Eye (tissue), 1 donor: ENCODE results near the gene TCERG1L.

Experiments
- DNase-seq: peaks from one replicate; pipeline ENCODE4 v3.0.0-alpha.2; 2015

The TCERG1L gene

DNA sequence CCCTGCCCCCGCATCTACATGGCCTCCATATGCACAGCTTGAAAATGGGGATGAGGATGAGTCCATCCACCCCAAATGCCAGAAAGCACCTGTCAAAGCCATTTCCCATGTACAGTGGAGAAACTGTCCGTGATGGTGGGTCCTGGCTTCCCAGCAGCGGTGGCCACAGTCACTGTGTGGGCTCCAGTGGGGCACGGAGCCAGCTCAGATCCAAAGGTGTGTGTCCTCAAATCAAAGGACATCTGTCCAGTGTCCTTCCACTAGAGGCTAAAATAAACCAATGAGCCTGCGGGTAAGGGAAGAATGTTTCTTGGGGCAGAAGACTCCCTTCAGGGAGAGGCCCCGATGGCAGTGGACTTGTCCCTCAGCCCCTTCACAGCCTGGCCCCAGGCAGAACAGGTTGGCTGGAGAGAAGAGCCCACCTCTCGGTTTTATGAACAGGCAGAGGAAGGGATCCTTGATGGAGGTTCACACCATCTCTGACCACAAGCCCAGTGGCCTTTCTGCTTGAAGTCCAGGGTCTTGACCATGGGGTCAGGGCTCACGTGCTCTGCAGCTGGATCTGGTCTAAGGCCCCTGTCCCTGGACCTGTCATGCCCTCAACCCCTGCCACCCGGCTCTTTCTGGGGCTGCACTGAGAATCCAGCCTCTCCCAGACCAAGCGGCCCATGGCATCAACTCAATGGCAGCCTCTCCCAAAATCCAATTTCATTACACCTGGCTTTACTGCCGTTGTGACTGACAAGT lies 106.9 kb downstream of the TCERG1L start:
- no peak for DNase-seq

DNA sequence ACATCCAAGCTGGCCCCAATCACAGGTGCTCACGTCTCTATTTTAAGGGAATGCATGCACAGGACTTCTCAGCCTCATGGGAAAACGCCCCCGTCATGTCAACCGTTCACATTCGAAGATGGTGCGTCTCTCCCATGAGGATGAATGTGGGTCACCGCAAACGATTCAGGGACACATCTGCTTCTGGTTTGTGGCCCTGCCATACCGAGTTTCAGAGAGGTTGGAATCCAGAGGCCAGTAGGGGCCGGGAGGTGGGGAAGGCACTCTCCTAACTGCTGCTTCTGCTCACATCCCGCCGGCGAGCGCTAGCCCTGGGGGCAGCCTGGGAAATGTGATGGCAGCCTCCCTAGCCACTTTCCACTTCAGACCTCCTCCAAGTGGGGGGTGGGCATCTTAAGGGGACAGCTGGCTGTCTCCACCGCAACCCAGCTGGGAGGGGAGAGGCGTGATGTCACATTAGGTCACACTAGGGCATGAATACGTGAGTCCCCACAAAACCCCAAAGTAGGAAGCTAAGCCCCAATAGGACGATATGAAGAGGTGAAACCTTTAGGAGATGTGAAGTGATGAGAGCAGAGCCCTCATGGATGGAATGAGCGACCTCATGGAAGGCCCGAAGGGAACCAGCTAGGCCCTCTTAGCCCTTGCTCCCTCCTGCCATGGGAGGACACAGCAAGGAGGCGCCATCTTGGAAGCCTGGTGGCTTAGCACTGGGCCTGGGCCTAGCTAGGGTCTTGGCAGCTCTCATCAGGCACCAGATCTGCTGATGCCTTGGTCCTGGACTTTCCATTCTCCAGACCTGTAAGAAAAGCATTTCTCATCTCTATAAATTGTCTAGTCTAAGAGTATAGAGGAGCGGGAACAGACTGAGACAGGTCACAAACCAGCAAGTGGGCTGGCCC lies 107.8 kb downstream of the TCERG1L start:
- no peak for DNase-seq

DNA sequence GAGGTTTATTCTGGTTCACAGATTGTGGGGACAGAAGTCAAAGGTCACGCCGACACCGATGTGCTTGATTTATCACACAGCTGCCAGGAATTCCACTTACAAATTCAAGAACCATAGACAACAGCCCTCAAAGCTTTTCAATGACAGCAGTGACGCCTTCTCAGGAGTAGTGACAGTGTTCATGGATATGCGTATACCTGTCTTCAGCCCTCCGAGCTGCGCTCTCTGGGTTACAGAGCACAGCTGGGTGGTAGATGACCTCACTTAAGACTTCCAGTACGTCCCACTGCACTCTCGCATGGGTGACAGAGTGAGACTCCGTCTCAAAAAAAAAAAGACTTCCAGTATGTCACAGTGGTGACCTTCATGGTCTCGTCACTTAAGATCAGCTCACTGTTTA lies 108.5 kb downstream of the TCERG1L start:
- no peak for DNase-seq

DNA sequence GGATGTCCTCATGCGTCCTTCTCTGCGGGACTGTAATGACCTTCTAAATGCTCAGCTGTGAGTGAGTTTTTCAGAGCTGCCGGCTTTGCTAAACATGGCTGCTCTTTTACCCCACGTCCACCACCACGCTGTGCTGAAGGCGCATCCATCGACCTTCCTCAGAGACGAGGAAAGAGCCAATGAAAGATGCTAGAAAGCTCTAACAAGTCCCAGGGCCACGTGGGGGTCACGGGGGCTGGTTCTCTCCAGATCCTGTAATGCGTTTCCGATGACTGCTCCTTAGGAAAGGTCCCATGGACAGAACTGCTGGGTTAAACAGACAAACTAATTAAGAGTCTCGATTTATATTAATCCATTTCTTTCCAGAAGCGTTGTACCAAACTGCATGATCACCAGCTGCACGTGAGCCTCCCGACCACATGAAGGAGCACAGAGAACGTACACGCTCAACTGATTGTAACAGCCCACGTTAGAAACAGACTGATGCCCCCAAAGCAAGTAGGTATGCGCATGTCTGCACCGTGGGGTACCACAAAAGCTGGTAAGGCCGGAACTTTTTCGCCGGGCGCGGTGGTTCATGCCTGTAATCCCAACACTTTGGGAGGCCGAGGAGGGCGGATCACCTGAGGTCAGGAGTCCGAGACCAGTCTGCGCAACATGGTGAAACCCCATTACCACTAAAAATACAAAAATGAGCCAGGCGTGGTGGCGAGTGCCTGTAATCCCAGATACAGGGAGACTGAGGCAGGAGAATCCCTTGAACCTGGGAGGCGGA lies 109.6 kb downstream of the TCERG1L start:
- no peak for DNase-seq

DNA sequence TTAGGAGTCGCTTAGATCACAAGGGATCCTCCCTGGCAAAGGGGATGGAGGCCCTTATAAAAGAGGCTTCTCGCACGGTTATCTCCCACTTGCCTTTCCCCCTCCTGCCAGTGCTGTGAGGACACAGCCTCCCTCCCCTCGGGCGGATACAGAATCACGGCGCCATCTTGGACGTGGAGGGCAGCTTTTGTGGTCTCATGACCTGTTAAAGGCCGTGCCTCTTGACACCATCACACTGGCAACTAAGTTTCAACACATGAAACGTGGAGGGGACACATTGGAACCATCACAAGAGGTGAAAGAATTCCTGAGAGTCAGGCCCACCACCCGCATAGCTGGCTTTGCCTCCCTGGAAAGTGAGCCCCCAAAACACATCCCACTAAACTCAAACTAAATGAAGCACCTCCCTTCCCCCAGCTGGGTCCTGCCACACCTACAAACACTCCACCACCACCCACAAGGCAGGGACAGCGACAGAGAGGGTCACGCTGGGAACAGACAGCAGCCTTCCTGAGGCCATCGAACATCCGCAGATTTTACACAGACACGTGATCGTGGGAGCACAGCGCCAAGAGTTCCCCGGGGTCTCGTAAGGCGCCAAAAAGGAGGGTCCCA lies 110.6 kb downstream of the TCERG1L start:
- no peak for DNase-seq

DNA sequence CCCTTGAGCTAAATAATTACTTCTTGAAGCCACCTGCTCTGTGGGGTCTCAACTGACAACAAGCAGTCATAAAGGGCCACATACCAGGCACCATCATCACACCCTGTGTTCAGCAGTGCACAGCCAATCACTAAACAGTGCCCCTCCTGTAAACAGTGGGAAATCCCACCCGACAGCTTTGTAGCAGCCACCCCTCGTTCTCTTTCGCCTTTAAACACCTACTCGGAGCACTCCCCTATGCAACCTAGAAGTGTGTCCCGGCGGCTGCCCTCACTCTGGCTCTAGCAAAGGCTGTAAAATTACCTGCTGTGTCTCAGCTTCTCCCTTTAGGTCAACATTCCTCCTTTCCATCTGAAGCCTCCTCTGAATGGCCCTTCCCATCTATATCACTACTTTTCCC lies 111.9 kb downstream of the TCERG1L start:
- DNase-seq: no peak

DNA sequence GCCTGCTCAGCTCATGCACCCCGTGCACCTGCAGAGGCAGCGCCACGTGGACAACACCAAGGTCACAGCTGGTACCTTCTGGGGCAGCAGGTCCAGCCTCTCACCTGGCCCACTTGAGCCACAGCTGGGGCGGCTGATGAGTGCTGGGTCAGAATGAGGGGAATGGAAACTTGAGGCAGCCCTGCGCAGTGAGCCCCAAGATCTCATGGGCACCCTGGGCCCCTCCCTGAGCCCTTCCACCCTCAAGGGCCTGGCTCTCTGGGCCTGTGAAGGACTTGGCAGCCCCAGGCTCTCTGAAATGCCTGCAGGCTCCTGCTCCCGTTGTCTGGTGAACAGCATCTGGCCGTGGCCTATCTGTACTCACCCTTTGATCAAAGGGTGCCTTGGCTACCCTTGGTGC lies 112.7 kb downstream of the TCERG1L start:
- DNase-seq: no peak

DNA sequence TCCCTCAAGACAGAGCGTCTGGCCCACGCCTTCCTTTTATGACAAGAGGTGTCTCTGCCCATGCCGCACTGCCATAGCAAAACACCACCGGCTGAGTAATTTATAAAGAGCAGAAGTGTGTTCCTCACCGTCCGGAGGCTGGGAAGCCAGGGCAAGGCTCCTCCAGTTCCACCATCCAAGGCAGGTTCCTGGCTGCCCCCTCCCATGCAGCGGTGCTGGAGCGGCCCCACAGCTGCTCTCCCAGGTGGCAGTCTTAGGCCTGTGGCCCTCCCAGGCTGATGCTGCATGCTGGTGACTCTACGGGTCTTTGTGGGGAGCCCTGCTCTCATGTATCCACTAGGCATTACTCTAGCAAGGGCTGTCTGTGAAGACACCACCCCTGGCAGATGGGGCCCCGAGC lies 113.1 kb downstream of the TCERG1L start:
- DNase-seq: no peak

DNA sequence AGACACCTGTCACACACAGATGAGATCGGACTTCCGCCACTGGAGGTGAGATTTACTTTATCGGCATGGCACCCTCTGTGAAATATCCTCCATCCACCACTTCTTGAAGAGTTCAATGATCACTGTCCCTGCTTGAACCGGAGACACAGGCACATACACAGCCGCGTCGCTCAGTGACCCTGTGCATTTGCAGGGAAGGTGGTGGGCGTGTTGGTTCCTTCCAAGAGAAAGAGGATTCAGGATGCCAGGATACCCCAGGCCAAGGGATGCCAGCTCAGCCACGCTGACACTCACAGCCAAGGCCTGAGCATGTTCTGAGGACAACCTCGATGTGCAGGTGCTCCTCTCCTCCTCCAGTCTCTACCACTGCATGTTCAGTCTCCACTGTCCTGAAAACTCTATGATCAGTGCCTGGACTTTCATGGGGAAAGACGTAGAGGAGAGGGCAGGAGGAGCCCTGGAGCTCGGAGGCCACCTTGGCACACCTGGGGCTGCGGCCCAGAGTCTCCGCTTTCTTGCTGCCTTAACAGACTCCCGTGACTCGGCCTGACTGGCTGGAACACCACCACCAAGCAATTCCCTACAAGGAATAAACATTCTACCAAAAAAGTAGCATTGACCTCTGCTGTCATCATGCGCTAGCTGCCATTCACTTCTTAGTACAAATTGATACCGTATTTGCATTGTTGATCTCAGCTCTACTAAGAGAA lies 115.2 kb downstream of the TCERG1L start:
- DNase-seq: no peak

DNA sequence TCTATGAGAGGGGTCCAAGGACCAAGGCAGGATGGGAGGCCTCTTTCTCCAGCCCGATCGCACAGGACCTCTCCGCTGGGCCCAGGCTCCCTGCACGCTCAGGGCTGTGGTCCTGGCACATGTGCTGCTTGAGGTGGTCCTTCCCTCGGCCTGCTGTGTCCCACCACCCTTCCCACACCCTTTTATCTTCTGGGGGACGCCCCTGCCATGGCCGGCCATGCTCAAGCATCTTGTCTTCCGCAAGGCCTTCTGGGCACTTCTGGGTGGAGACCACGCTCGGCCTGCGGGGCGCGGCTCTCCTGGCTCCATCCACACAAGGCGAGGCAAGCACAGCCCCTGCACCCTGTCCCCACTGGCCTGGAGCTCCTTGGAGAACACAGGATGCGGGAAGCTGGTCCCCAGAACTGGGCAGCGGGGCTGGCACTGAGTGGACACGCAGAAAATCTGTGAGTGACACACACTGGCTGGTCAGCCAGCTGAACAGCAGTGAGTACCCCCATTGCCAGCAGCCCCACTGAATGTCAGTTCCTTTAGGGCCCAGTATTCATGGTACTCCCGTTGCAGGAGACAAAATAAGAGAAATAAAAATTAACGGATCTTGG lies 115.9 kb downstream of the TCERG1L start:
- no peak for DNase-seq

DNA sequence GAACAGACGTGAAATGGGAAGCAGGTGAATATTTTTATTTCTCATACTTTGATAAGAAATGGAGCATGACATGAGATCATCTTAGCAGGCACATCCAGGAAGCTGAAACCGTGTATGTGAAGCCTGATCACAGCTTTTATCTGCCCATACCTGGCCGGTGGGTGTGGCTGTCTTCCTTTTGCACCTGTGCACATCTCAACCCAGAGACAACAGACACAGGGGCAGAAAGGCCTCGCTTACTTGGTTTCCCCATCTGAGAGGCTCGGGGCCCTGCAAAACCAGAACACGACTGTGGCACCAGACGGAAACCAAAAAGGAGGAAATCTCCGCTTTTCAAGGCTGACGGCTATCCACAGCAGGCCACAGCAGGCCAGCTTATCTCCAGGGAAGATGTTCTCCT lies 116.4 kb downstream of the TCERG1L start:
- DNase-seq: no peak

DNA sequence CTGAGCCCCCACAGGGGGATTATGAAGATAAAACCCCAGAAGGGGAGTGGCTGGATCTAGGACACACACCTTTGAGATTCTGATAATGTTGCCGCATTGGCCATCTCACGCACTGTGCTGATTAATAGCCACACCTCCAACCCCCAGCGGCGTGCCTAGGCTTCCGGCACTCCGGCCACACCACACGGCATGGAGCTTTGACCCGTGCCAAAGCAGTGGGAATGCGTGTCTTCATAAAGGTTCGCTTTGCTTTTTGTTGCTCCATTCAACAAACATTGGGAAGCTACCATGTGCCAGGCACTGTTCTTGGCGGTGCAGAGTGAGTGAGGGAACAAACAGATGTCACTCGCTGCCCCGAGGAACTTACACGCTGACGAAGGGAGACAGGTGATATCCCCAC lies 117.6 kb downstream of the TCERG1L start:
- no peak for DNase-seq

DNA sequence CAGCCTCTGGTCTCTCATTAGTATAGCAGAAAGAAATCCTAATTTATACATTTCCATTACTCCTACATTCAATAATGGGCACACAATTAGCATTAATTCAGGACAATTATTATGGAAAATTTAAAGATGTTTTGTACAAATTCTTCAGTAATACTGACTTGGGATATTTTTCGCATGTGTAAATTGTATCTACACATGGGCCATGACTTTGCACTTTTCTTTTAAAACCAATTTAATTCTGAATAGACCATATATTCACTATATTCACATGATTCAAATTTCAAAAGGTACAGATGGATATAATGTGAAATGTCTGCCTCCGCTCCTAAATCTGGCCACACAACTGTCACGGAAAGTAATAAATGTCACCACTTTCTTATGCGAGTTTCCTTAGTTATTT lies 123.0 kb downstream of the TCERG1L start:
- no peak for DNase-seq

DNA sequence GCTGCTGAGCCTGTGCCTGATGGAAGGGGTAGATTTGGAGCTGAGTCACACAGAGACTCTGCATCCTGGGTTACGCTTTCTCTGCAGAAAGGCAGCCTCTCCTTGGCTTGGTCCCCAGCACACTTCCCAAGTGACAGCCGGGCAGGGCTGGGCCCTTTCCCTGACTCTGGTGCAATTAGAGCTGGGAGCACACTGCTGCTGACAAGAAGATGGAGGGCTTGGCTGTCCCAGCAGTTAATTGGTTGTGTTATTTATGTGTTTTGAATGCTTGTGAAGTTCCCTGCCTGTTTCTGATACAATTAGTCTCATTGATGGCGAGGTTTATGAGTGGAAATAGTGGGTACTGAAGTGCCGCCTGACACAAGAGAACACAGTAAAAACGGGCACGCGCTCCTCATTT lies 123.6 kb downstream of the TCERG1L start:
- DNase-seq: no peak

DNA sequence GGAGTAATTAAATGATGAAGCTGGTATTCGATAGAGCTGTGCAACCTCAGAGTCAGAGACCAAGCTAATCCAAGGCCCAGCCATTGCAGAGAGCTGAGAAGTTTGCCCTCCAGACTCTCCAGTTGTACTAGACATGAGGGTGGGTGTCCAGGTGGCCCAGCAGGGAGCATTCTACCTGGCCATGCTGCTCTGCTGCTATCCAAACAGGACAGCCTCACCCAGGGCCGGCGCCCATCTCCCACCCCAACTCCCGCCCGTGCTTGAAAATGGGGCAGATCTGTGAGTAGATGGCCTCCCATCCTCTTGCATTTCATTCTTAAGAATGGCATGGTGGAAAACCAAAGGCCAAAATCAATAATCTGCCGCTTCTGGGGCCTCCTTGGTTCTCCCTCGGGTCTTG lies 124.2 kb downstream of the TCERG1L start:
- DNase-seq: no peak

DNA sequence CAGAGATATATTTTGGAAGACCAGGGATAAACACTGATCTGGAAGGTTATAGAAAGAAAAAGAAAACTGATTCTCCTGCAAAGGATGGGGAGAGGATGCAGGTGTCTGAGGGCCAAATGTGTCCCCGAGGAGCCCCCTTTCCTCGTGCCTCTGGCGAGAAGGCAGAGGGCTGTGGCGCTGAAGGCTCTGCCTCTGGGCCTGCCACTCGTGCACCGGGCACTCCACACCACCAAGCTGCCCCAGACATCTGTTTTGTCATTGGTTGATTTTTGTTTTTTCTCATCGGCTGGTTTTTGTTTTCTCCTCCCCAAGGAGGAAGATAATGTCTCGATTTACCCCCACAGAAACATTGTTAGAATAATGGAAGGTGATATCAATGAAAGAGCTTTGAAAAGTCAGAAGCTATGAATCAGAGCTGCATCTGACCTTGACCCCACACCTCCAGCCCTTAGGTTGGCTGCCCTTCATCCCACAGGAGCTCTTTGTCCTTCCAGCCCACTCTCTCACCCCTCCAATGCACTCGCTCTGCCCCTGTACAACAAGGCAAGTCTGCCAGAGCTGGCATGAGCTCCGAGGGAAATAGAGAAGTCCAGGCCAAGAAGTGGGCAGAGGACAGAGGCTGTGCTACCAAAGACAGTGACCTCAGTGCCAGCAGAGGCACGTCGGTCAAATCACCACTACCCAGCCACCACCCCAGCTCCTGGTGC lies 124.8 kb downstream of the TCERG1L start:
- no peak for DNase-seq

DNA sequence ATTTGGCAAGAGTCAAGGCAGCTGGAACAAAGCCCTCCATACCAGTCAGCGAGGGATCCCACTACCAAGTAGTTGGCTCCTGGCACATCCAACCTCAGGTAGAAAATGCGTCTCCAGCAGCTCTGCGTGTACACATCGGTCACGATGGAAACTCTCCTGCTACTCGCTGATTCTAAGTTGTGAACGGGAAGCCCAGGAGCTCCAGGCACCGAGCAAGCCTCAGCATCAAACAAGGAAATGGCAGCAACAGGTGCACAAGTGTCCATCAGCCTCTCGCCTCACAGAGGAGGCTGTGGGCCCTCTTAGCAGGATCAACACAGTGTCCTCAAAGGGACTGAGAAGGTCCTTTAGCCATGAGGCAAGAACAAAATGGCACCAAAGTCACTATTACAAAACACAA lies 127.0 kb downstream of the TCERG1L start:
- DNase-seq: no peak

DNA sequence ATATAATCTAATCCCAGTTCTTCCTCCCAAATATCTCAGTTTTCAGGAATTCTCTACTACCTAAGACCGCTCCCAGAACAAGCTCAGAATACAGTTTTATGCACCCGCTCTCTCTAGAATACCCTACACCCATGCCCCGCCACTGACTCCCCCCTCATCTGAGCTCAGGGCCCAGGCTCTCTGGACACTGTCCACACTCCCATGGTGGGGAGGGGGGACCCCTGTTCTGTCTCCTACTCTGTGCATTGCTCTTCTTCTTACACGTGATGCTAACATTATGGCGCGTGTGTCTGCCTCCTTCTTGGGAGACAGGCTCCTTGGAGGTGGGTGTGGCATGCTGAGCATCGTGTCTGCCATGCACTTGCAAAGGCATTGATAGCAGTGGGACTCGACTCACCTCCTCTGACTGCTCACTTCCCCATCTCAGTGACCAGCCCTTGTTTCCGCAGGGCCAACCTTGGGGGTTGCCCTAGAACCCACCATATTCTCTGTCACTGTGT lies 127.9 kb downstream of the TCERG1L start:
- no peak for DNase-seq

DNA sequence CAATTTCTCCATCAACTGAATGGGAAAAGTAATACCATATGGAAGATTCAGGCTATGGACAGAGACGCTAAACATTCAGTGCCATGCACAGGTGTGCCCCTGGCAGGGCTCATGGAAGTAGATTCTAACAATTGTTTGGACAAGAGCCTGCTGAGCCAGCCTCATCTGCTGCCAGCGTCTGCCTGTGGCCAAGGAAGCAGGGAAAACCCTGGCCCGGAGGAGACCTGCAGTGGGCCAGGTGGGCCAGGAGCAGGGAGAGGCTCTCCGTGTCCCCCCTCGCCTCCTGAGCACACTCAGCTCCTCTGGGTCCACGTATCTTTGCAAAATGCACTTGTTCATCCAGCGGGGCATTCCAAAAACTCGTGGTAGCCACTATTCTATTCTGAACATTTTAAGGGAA lies 130.1 kb downstream of the TCERG1L start:
- DNase-seq: no peak

DNA sequence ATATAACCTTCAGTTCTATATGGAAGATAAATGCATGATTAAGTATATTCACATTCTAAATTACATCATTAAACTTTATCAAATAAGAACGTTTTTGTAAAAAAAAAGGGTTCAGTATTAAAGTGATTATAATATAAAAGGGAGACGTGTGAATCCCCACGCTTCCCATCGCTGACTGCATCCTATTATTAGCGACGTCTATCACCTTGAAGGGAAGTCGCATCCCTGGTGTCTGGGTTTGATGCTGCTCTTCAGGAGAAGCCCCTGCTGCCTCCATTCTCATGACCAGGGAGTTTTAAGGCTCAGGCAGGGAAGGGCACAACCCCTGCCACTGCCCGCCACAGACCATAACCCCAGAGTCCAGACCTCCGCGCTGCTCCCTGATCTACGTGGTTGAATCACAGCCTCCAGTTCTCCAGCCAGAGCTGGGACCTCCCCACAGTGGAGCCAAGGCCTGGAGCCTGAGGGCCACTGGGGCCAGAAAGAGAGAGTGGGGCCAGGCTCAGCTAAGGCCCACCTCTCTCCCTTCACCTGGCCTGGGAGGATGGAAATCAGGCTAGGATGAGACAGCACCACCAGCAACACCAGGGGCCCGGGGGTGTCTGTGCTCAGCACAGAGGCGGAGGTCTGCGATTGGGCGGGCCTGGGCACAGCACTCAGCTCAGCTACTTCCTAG lies 130.6 kb downstream of the TCERG1L start:
- no peak for DNase-seq

DNA sequence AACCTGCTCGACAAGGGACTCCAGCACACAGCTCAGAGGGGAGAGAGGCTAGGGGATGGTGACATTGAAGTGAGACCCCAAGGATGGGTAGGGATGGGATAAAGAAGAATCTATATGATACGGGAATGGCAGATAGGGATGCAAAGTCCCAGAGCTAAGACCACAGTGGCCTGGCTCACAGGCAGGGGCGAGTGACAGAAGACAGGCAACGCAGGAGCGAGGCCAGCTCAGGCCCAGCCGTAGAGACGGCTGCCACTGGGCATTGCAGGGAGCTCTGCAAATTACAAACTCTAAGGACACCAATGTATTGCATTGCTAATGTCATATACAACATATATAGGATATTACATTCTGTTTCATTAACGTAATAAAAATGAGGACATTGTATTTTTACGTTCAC lies 131.4 kb downstream of the TCERG1L start:
- DNase-seq: no peak
